Body of pancreas (tissue), 4 donors: ENCODE measurements around the gene VAMP3. TPM values are rescaled to one million over a fixed set of nuclear protein-coding genes. Genes with fewer than 3 reads are reported as not detected.

Source experiments
- ATAC-seq: fragments of 150-250 bp; one replicate; pipeline ENCODE4 v1.9.1; 2016
- DNase-seq, 4 donors: peaks; one replicate each; pipeline ENCODE4 v3.0.0-alpha.2; 2019
- H3K27ac ChIP-seq, 4 donors: fragments of 200-600 bp; sonication (generic); 1 replicate in 3 of 4; 2 replicates in 1 of 4; pipeline versions ENCODE4 v1.5.1 to v1.6.1; 2016 to 2019; ENCODE audit warnings: mild to moderate bottlenecking in 1 of 4, mixed read lengths in 1 of 4, moderate library complexity in 1 of 4
- H3K27me3 ChIP-seq, 2 donors: fragments of 200-600 bp; sonication (generic); one replicate each; pipeline ENCODE4 v1.6.0; 2016; ENCODE audit warnings: mild to moderate bottlenecking in 1 of 2
- H3K36me3 ChIP-seq, 2 donors: fragments of 200-600 bp; sonication (generic); replicated peaks in 1 of 2; 2 replicates each; pipeline ENCODE4 v1.5.1; 2016; ENCODE audit warnings: low read depth in 2 of 2; ENCODE audit not compliant: insufficient read depth in 1 of 2
- H3K4me1 ChIP-seq: fragments of 200-600 bp; sonication (generic); one replicate; pipeline ENCODE4 v1.6.0; 2016
- H3K4me3 ChIP-seq, 2 donors: fragments of 200-600 bp; sonication (generic); 1 replicate in 1 of 2; 2 replicates in 1 of 2; pipeline ENCODE4 v1.5.1; 2016 to 2019
- H3K9me3 ChIP-seq, 3 donors: fragments of 200-600 bp; sonication (generic); 1 replicate in 2 of 3; 2 replicates in 1 of 3; pipeline ENCODE4 v1.5.1; 2016
- CTCF ChIP-seq, 7 experiments: fragments of 450-650 bp in 4 of 7; fragments of 200-600 bp in 3 of 7; sonication (generic) in 3 of 7; IDR thresholded peaks; one replicate each; pipeline ENCODE4 v1.5.1; 2016 to 2019; ENCODE audit warnings: antibody characterized with exemption in 7 of 7
- POLR2A ChIP-seq, 3 donors: fragments of 450-650 bp; IDR thresholded peaks; one replicate each; pipeline ENCODE4 v1.6.1; 2016; ENCODE audit warnings: antibody characterized with exemption in 3 of 3, mild to moderate bottlenecking in 2 of 3
- WGBS, 2 donors: methylation state at CpG; one replicate each; pipeline ENCODE4 v1.1.5; 2017; 5-methylcytosine and 5-hydroxymethylcytosine counted together
- intact Hi-C: fragments of 100-400 bp; cut with DNase I; formaldehyde crosslinking; loops from one replicate; pipeline ENCODE4 v1.15.1; 2023
- total RNA-seq, 2 donors: library from RNA; depleted of rRNA; stranded (reverse); fragments of >200 nt; gene quantifications; one replicate each; pipeline ENCODE4 v1.1.0, GENCODE V29; 2016

Gene VAMP3
- total RNA-seq, 2 donors from 2014 or later, result 28.0 to 43.3 TPM

- ATAC-seq, result no peak
- no peaks in the 10 kb centered on the region for H3K27me3 ChIP-seq
- H3K36me3 ChIP-seq, result no peaks in the 10 kb centered on the region
- H3K4me3 ChIP-seq, result no peak overlapping the region
- WGBS, 2 donors, result 88 to 91% methylated on average over 1 of the region's 1 CpG
- TF ChIP-seq POLR2A (IDR thresholded peaks at IDR 0.05) (no peak), CTCF (IDR thresholded peaks at IDR 0.05) (no peak)
- peaks cover 9% of the 10 kb centered on the region for H3K4me1 ChIP-seq
- intact Hi-C loops, result no loop called here
- H3K27ac ChIP-seq, result no peak overlapping the region
- DNase-seq, result no peak
- H3K9me3 ChIP-seq, result no peaks in the 10 kb centered on the region
Measured at GRCh38 chr1:7755448-7755847, 15.6 kb upstream of the VAMP3 start.

GRCh38 chr1:7760245-7760644 is 10.9 kb upstream of the VAMP3 start:
- Histone ChIP-seq H3K27ac (no peak overlapping the region), H3K9me3 (no peaks in the 10 kb centered on the region), H3K36me3 (no peaks in the 10 kb centered on the region), H3K4me1 (no peaks in the 10 kb centered on the region), H3K27me3 (no peaks in the 10 kb centered on the region), H3K4me3 (no peak overlapping the region)
- DNase-seq (no peak), ATAC-seq (no peak)
- no peak for TF ChIP-seq CTCF (IDR thresholded peaks at IDR 0.05)
- TF ChIP-seq POLR2A (IDR thresholded peaks at IDR 0.05), result no peak
- 71 to 81% methylated on average over 6 of the region's 6 CpGs for WGBS, 2 donors
- intact Hi-C loops, result no loop called here

- 42 to 53% methylated on average over 3 of the region's 3 CpGs for WGBS, 2 donors
- no peak for ATAC-seq
- no peaks in the 10 kb centered on the region for H3K4me1 ChIP-seq
- H3K4me3 ChIP-seq, result no peak overlapping the region
- no peaks in the 10 kb centered on the region for H3K36me3 ChIP-seq
- TF ChIP-seq POLR2A (IDR thresholded peaks at IDR 0.05), result no peak
- TF ChIP-seq CTCF (IDR thresholded peaks at IDR 0.05), result no peak
- no peaks in the 10 kb centered on the region for H3K27me3 ChIP-seq
- intact Hi-C loops, result no loop called here
- no peak overlapping the region for H3K27ac ChIP-seq
- DNase-seq, result no peak
- no peaks in the 10 kb centered on the region for H3K9me3 ChIP-seq
Measured at GRCh38 chr1:7761103-7761502, 10.0 kb upstream of the VAMP3 start.

- no peak for ATAC-seq
- 47 to 61% methylated on average over 4 of the region's 4 CpGs for WGBS, 2 donors
Measured at GRCh38 chr1:7767176-7767575, 3.9 kb upstream of the VAMP3 start.

More at GRCh38 chr1:7767176-7767575, 3.9 kb upstream of the VAMP3 start:
- intact Hi-C loops, result no loop called here
- Histone ChIP-seq H3K4me1 (peaks cover 9% of the 10 kb centered on the region), H3K4me3 (no peak overlapping the region), H3K27ac (no peak overlapping the region), H3K27me3 (no peaks in the 10 kb centered on the region), H3K36me3 (no peaks in the 10 kb centered on the region), H3K9me3 (no peaks in the 10 kb centered on the region)
- TF ChIP-seq POLR2A (IDR thresholded peaks at IDR 0.05), result no peak
- TF ChIP-seq CTCF (IDR thresholded peaks at IDR 0.05), result no peak
- DNase-seq, result no peak
